WTC11 (cell line): ENCODE results near the gene IFITM5. TPM values are rescaled to one million over a fixed set of nuclear protein-coding genes. Genes with fewer than 3 reads are reported as not detected.

Experiments used
- ATAC-seq: fragments of 200-7000 bp; cut with Tn5 transposase; 2 replicates; pipeline ENCODE4 v1.10.0; 2021; ENCODE audit warnings: mild to moderate bottlenecking, moderate library complexity
- CTCF ChIA-PET: fragments of 300-600 bp; sonication (Branson Sonifier 250); formaldehyde crosslinking; loops from one replicate; lab custom pipeline; 2021; ENCODE audit warnings: antibody characterized with exemption; lab: Charles Lee
- POLR2A ChIA-PET: fragments of 350-600 bp; sonication (Branson Sonifier 250); formaldehyde crosslinking; loops from one replicate; lab custom pipeline; 2021; ENCODE audit warnings: antibody characterized with exemption; lab: Charles Lee
- DNase-seq: peaks from one replicate; pipeline ENCODE4 v3.0.0; 2021; ENCODE audit warnings: low spot score
- H3K27ac Mint-ChIP-seq: 2 replicates; pipeline ENCODE4 v1.8.0; 2021; ENCODE audit warnings: mixed read lengths
- H3K27me3 Mint-ChIP-seq: 2 replicates; pipeline ENCODE4 v1.8.0; 2021; ENCODE audit warnings: low read depth, mild to moderate bottlenecking, moderate library complexity, mixed read lengths
- H3K36me3 Mint-ChIP-seq: 2 replicates; pipeline ENCODE4 v1.8.0; 2021; ENCODE audit warnings: mixed read lengths
- H3K4me1 Mint-ChIP-seq: 2 replicates; pipeline ENCODE4 v1.8.0; 2022; ENCODE audit warnings: mixed read lengths
- H3K4me3 Mint-ChIP-seq: 2 replicates; pipeline ENCODE4 v1.8.0; 2021; ENCODE audit warnings: mild to moderate bottlenecking, moderate library complexity, mixed read lengths
- H3K9me3 Mint-ChIP-seq: 2 replicates; pipeline ENCODE4 v1.8.0; 2021; ENCODE audit warnings: mixed read lengths
- ATF2 ChIP-seq: sonication (generic); formaldehyde crosslinking; IDR thresholded peaks from 2 replicates; pipeline ENCODE4 v1.8.1; 2022; ENCODE audit warnings: low read depth, missing genetic modification reagents, borderline replicate concordance
- ATF3 ChIP-seq: sonication (generic); formaldehyde crosslinking; conservative IDR thresholded peaks from 2 replicates; pipeline ENCODE4 v1.8.1; 2022; ENCODE audit warnings: mild to moderate bottlenecking, missing genetic modification reagents
- CBFB ChIP-seq: sonication (generic); formaldehyde crosslinking; IDR thresholded peaks from 2 replicates; pipeline ENCODE4 v1.8.1; 2022; ENCODE audit warnings: mild to moderate bottlenecking, low read depth, missing genetic modification reagents
- EMX1 ChIP-seq: fragments of 250-450 bp; sonication (Bioruptor Pico); IDR thresholded peaks from 2 replicates; pipeline ENCODE4 v1.8.0; 2021; ENCODE audit warnings: mild to moderate bottlenecking
- FOXP1 ChIP-seq: sonication (generic); formaldehyde crosslinking; IDR thresholded peaks from 2 replicates; pipeline ENCODE4 v1.8.0; 2022; ENCODE audit warnings: missing genetic modification reagents, mild to moderate bottlenecking, moderate library complexity, borderline replicate concordance
- FOXP4 ChIP-seq: sonication (generic); formaldehyde crosslinking; IDR thresholded peaks from 2 replicates; pipeline ENCODE4 v1.8.0; 2022; ENCODE audit warnings: mild to moderate bottlenecking, missing genetic modification reagents
- IRF2 ChIP-seq: sonication (generic); formaldehyde crosslinking; IDR thresholded peaks from 2 replicates; pipeline ENCODE4 v1.8.0; 2022; ENCODE audit warnings: low read depth, missing genetic modification reagents, borderline replicate concordance
- JAZF1 ChIP-seq: fragments of 250-450 bp; sonication (Bioruptor Pico); IDR thresholded peaks from 2 replicates; pipeline ENCODE4 v1.9.0; 2021; ENCODE audit warnings: moderate library complexity, mild to moderate bottlenecking, inconsistent platforms
- MYBL2 ChIP-seq: sonication (generic); formaldehyde crosslinking; IDR thresholded peaks from 2 replicates; pipeline ENCODE4 v1.8.1; 2023; ENCODE audit warnings: mild to moderate bottlenecking, moderate library complexity, missing genetic modification reagents
- NFATC4 ChIP-seq: fragments of 250-450 bp; sonication (Bioruptor Pico); IDR thresholded peaks from 2 replicates; pipeline ENCODE4 v1.9.0; 2021; ENCODE audit warnings: mild to moderate bottlenecking
- NFE2L1 ChIP-seq: sonication (generic); formaldehyde crosslinking; IDR thresholded peaks from 2 replicates; pipeline ENCODE4 v1.8.1; 2023; ENCODE audit warnings: missing genetic modification reagents
- NFYB ChIP-seq: sonication (generic); formaldehyde crosslinking; conservative IDR thresholded peaks from 2 replicates; pipeline ENCODE4 v1.8.0; 2022; ENCODE audit warnings: low read depth, missing genetic modification reagents
- NR1H2 ChIP-seq: sonication (generic); formaldehyde crosslinking; IDR thresholded peaks from 2 replicates; pipeline ENCODE4 v1.9.0; 2021; ENCODE audit warnings: mild to moderate bottlenecking, moderate library complexity, missing genetic modification reagents
- OVOL2 ChIP-seq: fragments of 250-450 bp; sonication (Bioruptor Pico); IDR thresholded peaks from 2 replicates; pipeline ENCODE4 v1.9.0; 2021; ENCODE audit warnings: mild to moderate bottlenecking, borderline replicate concordance
- SOX15 ChIP-seq: fragments of 250-450 bp; sonication (Bioruptor Pico); IDR thresholded peaks from 2 replicates; pipeline ENCODE4 v1.9.0; 2021; ENCODE audit warnings: mild to moderate bottlenecking
- SP1 ChIP-seq: sonication (generic); formaldehyde crosslinking; conservative IDR thresholded peaks from 2 replicates; pipeline ENCODE4 v1.8.1; 2022; ENCODE audit warnings: missing genetic modification reagents
- STAT6 ChIP-seq: sonication (generic); formaldehyde crosslinking; conservative IDR thresholded peaks from 2 replicates; pipeline ENCODE4 v1.8.1; 2023; ENCODE audit warnings: mild to moderate bottlenecking, low read depth, missing genetic modification reagents, moderate library complexity
- ZMAT4 ChIP-seq: fragments of 250-450 bp; sonication (Bioruptor Pico); IDR thresholded peaks from 2 replicates; pipeline ENCODE4 v1.9.0; 2021; ENCODE audit warnings: mild to moderate bottlenecking
- ZNF423 ChIP-seq: fragments of 250-450 bp; sonication (Bioruptor Pico); IDR thresholded peaks from 2 replicates; pipeline ENCODE4 v2.1.2; 2022; ENCODE audit warnings: mild to moderate bottlenecking, moderate library complexity
- ZNF671 ChIP-seq: fragments of 250-450 bp; sonication (Bioruptor Pico); IDR thresholded peaks from 2 replicates; pipeline ENCODE4 v1.8.0; 2021; ENCODE audit warnings: mild to moderate bottlenecking
- total RNA-seq: library from RNA; stranded (reverse); gene quantifications from 3 replicates; pipeline ENCODE4 v1.2.3, GENCODE V29; 2021
- TF ChIP-seq, protein P1 (sequence below): fragments of 250-450 bp; sonication (Bioruptor Pico); IDR thresholded peaks from 2 replicates; pipeline ENCODE4 v1.9.0; 2021; ENCODE audit warnings: mild to moderate bottlenecking, borderline replicate concordance

Gene IFITM5
- total RNA-seq, 1 experiment from 2014 or later = not detected

DNA sequence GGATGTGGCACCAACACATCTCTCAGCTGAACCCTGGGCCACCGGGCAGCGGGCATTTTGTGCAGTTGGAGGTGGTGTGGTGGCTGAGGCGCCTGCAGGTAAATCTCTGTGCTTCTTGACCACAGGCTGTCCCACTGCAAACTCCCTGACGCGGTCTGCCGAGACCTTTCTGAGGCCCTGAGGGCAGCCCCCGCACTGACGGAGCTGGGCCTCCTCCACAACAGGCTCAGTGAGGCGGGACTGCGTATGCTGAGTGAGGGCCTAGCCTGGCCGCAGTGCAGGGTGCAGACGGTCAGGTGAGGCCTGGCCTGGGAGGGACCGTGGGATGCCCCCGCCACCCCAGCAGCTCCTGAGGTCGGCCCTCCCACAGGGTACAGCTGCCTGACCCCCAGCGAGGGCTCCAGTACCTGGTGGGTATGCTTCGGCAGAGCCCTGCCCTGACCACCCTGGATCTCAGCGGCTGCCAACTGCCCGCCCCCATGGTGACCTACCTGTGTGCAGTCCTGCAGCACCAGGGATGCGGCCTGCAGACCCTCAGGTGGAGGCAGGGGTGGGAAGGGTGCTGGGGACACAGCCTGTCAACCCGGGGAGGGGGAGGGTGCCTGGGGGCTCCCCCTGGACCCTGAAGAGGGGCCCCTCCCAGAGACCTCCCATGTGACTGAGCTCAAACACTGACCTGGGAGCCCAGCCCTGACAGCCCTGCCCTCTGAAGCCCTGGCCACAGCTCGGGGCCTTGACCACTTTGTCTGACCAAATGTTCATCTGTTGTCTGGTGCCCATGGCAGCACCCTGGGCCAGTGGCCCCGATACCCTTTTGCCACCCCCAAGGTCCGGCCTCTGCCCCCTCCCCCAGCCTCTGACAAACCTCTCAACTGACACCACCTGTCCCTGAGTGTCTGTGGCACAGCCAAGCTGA, 15.0 kb downstream of the IFITM5 start (continued):
- TF ChIP-seq ZMAT4 (CRISPR knock-in tag) = no peak
- TF ChIP-seq NR1H2 (CRISPR knock-in tag) = no peak
- TF ChIP-seq ATF3 (CRISPR knock-in tag) = no peak
- TF ChIP-seq ATF2 = no peak
- TF ChIP-seq JAZF1 (CRISPR knock-in tag) = no peak

- peak overlapping the region; percentile 50; the same call in 1 of the 2 replicates for H3K27ac Mint-ChIP-seq
- H3K9me3 Mint-ChIP-seq = no peaks in the 10 kb centered on the region
- H3K27me3 Mint-ChIP-seq = peaks cover 56% of the 10 kb centered on the region
- CTCF ChIA-PET = interaction anchor here (0.5 to 5.8 kb wide), 4 partner anchors 22 to 708 kb away, joined by 3 to 53 read pairs (median 6); no protein-coding TSS in a partner anchor
- TF ChIP-seq NFE2L1 (CRISPR knock-in tag) (no peak), SOX15 (CRISPR knock-in tag) (no peak), FOXP1 (CRISPR knock-in tag) (no peak), ZNF423 (CRISPR knock-in tag) (no peak), STAT6 (CRISPR knock-in tag) (no peak), EMX1 (CRISPR knock-in tag) (no peak), OVOL2 (CRISPR knock-in tag) (no peak), NFATC4 (CRISPR knock-in tag) (no peak), JAZF1 (CRISPR knock-in tag) (no peak), NFYB (no peak), MYBL2 (CRISPR knock-in tag) (no peak), FOXP4 (CRISPR knock-in tag) (no peak), NR1H2 (CRISPR knock-in tag) (no peak), ZNF671 (no peak), CBFB (CRISPR knock-in tag) (no peak), SP1 (CRISPR knock-in tag) (no peak), IRF2 (CRISPR knock-in tag) (no peak)
- TF ChIP-seq, protein P1, sequence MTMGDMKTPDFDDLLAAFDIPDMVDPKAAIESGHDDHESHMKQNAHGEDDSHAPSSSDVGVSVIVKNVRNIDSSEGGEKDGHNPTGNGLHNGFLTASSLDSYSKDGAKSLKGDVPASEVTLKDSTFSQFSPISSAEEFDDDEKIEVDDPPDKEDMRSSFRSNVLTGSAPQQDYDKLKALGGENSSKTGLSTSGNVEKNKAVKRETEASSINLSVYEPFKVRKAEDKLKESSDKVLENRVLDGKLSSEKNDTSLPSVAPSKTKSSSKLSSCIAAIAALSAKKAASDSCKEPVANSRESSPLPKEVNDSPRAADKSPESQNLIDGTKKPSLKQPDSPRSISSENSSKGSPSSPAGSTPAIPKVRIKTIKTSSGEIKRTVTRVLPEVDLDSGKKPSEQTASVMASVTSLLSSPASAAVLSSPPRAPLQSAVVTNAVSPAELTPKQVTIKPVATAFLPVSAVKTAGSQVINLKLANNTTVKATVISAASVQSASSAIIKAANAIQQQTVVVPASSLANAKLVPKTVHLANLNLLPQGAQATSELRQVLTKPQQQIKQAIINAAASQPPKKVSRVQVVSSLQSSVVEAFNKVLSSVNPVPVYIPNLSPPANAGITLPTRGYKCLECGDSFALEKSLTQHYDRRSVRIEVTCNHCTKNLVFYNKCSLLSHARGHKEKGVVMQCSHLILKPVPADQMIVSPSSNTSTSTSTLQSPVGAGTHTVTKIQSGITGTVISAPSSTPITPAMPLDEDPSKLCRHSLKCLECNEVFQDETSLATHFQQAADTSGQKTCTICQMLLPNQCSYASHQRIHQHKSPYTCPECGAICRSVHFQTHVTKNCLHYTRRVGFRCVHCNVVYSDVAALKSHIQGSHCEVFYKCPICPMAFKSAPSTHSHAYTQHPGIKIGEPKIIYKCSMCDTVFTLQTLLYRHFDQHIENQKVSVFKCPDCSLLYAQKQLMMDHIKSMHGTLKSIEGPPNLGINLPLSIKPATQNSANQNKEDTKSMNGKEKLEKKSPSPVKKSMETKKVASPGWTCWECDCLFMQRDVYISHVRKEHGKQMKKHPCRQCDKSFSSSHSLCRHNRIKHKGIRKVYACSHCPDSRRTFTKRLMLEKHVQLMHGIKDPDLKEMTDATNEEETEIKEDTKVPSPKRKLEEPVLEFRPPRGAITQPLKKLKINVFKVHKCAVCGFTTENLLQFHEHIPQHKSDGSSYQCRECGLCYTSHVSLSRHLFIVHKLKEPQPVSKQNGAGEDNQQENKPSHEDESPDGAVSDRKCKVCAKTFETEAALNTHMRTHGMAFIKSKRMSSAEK (CRISPR knock-in tag) = no peak
- TF ChIP-seq, all 79 proteins: peak for 0
- ATAC-seq (no peak), DNase-seq (no peak)
- Mint-ChIP-seq H3K4me3 (no peak overlapping the region), H3K4me1 (peaks cover 40% of the 10 kb centered on the region), H3K36me3 (no peaks in the 10 kb centered on the region)
- POLR2A ChIA-PET = interaction anchor here (1.0 to 1.2 kb wide), 3 partner anchors 12 to 17 kb away, joined by 3 to 4 read pairs (median 3); no protein-coding TSS in a partner anchor
These were observed 15.8 kb downstream of the IFITM5 start for GRCh38 chr11:283405-284104.
